ENCODE results near the gene SGCB. TPM values are rescaled to one million over a fixed set of nuclear protein-coding genes. Genes with fewer than 3 reads are reported as not detected.

The SGCB gene
- total RNA-seq, 1 donor from 2014 or later: 14.9 TPM

DNA sequence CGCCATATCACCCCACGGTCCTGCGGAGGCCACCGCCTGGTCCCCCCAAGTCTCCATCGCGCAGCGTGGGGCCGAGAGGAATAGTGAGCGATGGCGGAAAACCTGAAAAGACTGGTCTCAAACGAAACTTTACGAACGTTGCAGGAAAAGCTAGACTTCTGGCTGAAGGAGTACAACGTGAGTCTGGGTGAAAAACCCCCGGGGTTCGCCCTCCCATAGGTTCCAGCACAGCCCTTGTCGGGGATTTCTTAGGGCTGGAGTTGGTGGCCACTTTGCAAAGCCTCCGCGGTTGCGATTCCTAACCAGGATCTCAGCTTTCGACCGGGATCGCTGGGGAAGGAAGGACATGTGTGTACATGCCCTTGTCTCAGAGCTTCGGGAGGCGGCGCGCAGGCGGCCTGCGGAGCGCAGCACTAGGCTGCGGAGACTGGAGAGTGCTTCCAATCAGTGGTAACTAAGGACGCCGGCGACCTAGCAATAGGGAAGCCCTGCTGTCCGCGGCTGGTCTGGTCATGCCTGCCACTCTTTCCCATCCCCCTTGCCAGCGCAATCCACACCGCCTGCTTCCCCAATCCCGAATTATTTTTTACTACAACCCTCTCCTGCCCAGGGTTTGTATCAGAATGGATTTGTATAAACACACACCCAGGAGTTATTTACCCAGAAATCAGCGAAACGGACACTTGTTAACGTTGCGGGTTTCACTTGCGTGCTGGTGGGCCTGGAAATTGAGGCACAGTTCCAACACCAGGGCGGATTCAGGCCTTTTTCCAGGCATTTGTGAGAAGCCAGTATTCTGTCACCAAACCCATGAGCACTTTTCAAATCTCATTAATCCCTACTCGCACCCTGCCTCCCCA, 13.7 kb upstream of the SGCB start:
- intact Hi-C loops (cut with DNase I): loop anchor here (1.0 to 10.0 kb wide), 3 partner anchors 14 to 663 kb away; partner anchors contain the start of genes DCUN1D4 and SGCB
- H3K9me3 ChIP-seq: no peaks in the 10 kb centered on the region
- peak in 1 of 2 donors; percentile 81 for DNase-seq (ENCODE audit: low spot score in 2 of 2)
- H3K4me3 ChIP-seq: peak overlapping the region; percentile 65 to 82
- peak overlapping the region; percentile 73 to 77 for H3K27ac ChIP-seq
- no peaks in the 10 kb centered on the region for H3K36me3 ChIP-seq
- no peaks in the 10 kb centered on the region for H3K4me1 ChIP-seq
- TF ChIP-seq, protein P1, sequence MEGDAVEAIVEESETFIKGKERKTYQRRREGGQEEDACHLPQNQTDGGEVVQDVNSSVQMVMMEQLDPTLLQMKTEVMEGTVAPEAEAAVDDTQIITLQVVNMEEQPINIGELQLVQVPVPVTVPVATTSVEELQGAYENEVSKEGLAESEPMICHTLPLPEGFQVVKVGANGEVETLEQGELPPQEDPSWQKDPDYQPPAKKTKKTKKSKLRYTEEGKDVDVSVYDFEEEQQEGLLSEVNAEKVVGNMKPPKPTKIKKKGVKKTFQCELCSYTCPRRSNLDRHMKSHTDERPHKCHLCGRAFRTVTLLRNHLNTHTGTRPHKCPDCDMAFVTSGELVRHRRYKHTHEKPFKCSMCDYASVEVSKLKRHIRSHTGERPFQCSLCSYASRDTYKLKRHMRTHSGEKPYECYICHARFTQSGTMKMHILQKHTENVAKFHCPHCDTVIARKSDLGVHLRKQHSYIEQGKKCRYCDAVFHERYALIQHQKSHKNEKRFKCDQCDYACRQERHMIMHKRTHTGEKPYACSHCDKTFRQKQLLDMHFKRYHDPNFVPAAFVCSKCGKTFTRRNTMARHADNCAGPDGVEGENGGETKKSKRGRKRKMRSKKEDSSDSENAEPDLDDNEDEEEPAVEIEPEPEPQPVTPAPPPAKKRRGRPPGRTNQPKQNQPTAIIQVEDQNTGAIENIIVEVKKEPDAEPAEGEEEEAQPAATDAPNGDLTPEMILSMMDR (IDR thresholded peaks at IDR 0.05): no peak
- H3K27me3 ChIP-seq: no peaks in the 10 kb centered on the region

DNA sequence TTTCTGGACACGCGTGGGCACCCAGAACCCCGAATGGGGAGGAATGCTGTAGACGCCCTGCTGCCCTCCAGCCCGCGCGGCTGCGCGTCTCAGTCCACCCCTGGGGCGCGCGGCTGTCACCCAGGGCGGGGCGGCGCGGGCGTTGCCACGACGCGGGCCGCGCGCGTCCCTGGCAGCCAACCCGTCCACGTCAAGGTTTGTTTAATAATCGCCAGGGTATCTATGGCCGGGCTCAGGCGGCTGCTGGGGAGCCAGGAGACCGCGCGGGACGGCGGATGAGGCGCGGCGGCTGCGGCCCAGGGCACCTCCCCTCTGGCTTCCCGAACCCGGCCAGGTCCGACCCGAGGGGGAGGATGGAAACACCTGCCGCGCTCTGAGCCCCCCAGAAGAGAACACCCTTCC, 13.1 kb upstream of the SGCB start, which contains the start of gene SPATA18:
Gene SPATA18 (plus strand): TSS at position 92 of the 402 bp plus-strand sequence. CDS start 401 bp downstream, outside the sequence.
- TF ChIP-seq, protein P1 (IDR thresholded peaks at IDR 0.05): no peak
- Histone ChIP-seq H3K4me1 (no peaks in the 10 kb centered on the region), H3K36me3 (no peaks in the 10 kb centered on the region), H3K27me3 (no peaks in the 10 kb centered on the region), H3K9me3 (no peaks in the 10 kb centered on the region), H3K4me3 (peak within 1 kb of the TSS; percentile 65 to 82), H3K27ac (peak within 1 kb of the TSS; percentile 73 to 77)
- intact Hi-C loops (cut with DNase I): loop anchor here (1.0 to 10.0 kb wide), 3 partner anchors 13 to 664 kb away; partner anchors contain the start of genes DCUN1D4 and SGCB
- peak in 1 of 2 donors; percentile 70 for DNase-seq (ENCODE audit: low spot score in 2 of 2)

DNA sequence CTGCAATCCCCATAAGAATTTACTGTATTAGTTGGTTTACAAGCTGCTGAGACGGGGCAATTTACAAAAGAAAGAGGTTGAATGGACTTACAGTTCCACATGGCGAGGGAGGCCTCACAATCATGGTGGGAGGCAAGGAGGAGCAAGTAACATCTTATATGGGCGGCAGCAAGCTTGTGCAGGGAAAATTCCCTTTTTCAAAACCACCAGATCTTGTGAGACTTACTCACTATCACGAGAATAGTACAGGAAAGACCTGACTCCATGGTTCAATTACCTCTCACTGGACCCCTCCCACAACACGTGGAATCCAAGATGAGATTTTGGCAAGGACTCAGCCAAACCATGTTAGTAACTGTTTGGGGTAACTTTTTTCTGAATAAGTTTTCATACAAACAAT, 11.2 kb upstream of the SGCB start:
- no peak overlapping the region for H3K4me3 ChIP-seq
- intact Hi-C loops (cut with DNase I): no loop called here
- no peak overlapping the region for H3K27ac ChIP-seq
- TF ChIP-seq, protein P1 (IDR thresholded peaks at IDR 0.05): no peak
- DNase-seq (ENCODE audit: low spot score in 2 of 2): no peak
- no peaks in the 10 kb centered on the region for H3K9me3 ChIP-seq
- no peaks in the 10 kb centered on the region for H3K36me3 ChIP-seq
- H3K27me3 ChIP-seq: no peaks in the 10 kb centered on the region
- no peaks in the 10 kb centered on the region for H3K4me1 ChIP-seq

DNA sequence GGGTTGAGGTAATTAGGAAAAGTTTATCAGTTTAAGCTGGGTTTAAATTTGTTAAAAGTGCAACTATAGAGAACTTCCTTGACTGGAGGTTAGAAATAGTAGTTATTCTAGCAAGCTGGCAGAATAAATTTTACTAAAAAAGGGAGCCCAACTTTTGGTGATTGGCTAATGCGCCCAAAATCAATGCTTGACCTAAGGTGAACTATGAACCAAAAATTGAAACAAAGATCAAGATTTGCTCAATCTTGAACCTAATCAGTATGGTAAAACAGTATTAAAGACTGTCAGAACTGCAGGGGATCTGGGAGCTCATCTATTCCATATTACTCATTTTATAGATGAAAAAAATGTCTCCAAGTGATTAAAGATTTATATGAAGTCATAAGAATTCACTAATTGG, 6.9 kb upstream of the SGCB start:
- no peak for DNase-seq (ENCODE audit: low spot score in 2 of 2)
- Histone ChIP-seq H3K4me1 (no peaks in the 10 kb centered on the region), H3K36me3 (no peaks in the 10 kb centered on the region), H3K27me3 (no peaks in the 10 kb centered on the region), H3K9me3 (no peaks in the 10 kb centered on the region), H3K27ac (no peak overlapping the region), H3K4me3 (no peak overlapping the region)
- intact Hi-C loops (cut with DNase I): no loop called here
- TF ChIP-seq, protein P1 (IDR thresholded peaks at IDR 0.05): no peak

DNA sequence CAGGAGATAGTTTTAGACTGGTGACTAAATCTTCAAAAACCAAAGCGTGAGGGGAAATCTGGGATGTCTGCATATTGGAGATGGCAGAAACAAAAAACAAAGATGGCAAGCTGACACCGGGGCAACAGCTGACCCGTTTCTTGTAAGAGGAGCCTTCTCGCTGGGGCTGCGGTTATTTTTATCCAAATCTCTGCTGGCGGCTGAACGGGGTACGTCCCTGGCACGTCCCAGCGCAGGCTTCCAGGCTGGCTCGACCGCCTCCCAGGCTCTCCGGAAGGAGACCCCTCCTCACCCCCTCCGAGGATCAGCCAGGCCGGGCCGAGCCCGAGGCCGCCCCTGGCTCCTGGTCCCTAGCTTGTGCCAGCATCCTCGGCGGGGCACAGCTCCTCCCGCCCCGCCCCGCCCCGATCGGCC, 403 bp downstream of the SGCB start:
- TF ChIP-seq, protein P1 (IDR thresholded peaks at IDR 0.05): no peak
- intact Hi-C loops (cut with DNase I): loop anchor here (1.0 to 10.0 kb wide), 5 partner anchors 14 to 827 kb away; partner anchors contain the start of genes DCUN1D4, RASL11B, SPATA18 and USP46
- H3K27ac ChIP-seq: peak overlapping the region; percentile 73 to 79

More for the DNA sequence above, 403 bp downstream of the SGCB start:
- Histone ChIP-seq H3K27me3 (no peaks in the 10 kb centered on the region), H3K4me3 (peak overlapping the region; percentile 91 to 93), H3K36me3 (no peaks in the 10 kb centered on the region), H3K4me1 (peaks cover 0 to 16% of the 10 kb centered on the region in 2 donors), H3K9me3 (no peaks in the 10 kb centered on the region)
- no peak for DNase-seq (ENCODE audit: low spot score in 2 of 2)
